ENCODE data around the gene SH3PXD2B. TPM values are rescaled to one million over a fixed set of nuclear protein-coding genes. Genes with fewer than 3 reads are reported as not detected.

SH3PXD2B gene
- polyA plus RNA-seq, 3 donors: 0.19 to 0.77 (median 0.31) TPM

DNA sequence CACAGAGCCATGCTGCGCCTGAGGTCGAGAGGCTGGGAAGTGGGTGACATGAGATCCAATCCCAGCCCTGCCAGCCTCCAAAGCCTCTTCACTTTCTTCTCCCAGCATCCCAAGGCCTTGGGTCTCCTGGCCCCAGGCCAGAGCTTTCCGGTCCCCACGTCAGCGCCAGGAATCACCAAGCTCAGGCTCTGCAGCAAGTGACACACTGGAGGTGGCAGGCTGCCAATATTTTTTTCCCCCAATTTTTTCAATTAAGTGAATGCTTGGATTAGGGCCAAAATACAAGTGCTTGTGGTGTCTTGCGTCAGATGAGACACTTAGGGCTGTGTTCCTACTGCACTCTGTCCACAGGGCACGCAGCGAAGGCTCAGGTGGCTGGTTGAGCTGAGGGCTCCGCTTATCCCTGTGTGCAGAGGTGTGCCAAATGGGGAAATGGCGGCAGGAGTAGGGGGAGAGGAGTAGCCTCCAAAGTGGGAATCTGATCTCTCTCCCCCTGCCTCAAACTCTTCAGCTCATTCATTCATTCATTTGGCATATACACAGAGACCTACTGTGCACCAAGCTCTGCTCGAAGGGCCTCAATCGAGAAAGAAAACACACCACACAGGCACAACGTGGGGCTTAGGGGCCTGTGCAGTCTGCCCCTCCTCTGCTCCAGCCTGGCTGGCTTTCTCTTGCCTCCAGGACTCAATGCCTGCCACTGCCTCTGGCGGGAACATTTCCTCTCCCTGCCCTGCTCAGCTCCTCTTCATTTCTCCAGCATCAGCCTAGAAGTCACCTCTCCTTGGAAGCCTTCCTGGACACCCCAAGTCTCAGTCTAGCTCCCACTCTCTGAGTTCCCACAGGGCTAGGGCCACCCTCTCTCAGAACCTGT lies 16.6 kb downstream of the SH3PXD2B start:
- no peaks in the 10 kb centered on the region for H3K27me3 ChIP-seq (ENCODE audit: control insufficient read depth in 2 of 2, insufficient read depth in 2 of 2, low read length in 2 of 2)
- H3K27ac ChIP-seq (ENCODE audit: low read depth in 1 of 2, low read length in 2 of 2): no peak overlapping the region
- 30% methylated on average over 11 of the region's 14 CpGs for WGBS (ENCODE audit: insufficient coverage)
- peak overlapping the region in 1 of 2 donors; percentile 42 for H3K4me3 Mint-ChIP-seq
- H2AFZ ChIP-seq (ENCODE audit: insufficient read depth, low read depth, low read length, poor library complexity, severe bottlenecking): no peak overlapping the region
- no peaks in the 10 kb centered on the region for H3K36me3 ChIP-seq (replicated peaks in 1 of 2; ENCODE audit: control insufficient read depth in 1 of 2, insufficient read depth in 2 of 2, low read length in 2 of 2)
- no peaks in the 10 kb centered on the region for H3K9me3 ChIP-seq (replicated peaks in 1 of 2; ENCODE audit: control insufficient read depth in 1 of 2, insufficient read depth in 1 of 2, low read length in 2 of 2)
- H3K27ac Mint-ChIP-seq: peak overlapping the region in 5 of 7 donors; percentile 7 to 84 (median 72)
- H3K36me3 Mint-ChIP-seq: no peaks in the 10 kb centered on the region
- no peak overlapping the region for H3K4me3 ChIP-seq (replicated peaks in 1 of 3; ENCODE audit: low read depth in 2 of 3, low read length in 3 of 3)
- peaks cover 9 to 14% of the 10 kb centered on the region in 2 donors for H3K4me1 ChIP-seq (ENCODE audit: control insufficient read depth in 1 of 2, insufficient read depth in 2 of 2, low read length in 2 of 2)
- peaks cover 12 to 32% (median 19%) of the 10 kb centered on the region in 3 donors for H3K27me3 Mint-ChIP-seq (ENCODE audit: low read depth in 3 of 3)
- no peaks in the 10 kb centered on the region for H4K20me1 ChIP-seq (ENCODE audit: insufficient read depth, low read length)
- H3K9ac ChIP-seq (ENCODE audit: insufficient read depth, low read length, poor library complexity, severe bottlenecking): no peak overlapping the region
- TF ChIP-seq, protein P1, sequence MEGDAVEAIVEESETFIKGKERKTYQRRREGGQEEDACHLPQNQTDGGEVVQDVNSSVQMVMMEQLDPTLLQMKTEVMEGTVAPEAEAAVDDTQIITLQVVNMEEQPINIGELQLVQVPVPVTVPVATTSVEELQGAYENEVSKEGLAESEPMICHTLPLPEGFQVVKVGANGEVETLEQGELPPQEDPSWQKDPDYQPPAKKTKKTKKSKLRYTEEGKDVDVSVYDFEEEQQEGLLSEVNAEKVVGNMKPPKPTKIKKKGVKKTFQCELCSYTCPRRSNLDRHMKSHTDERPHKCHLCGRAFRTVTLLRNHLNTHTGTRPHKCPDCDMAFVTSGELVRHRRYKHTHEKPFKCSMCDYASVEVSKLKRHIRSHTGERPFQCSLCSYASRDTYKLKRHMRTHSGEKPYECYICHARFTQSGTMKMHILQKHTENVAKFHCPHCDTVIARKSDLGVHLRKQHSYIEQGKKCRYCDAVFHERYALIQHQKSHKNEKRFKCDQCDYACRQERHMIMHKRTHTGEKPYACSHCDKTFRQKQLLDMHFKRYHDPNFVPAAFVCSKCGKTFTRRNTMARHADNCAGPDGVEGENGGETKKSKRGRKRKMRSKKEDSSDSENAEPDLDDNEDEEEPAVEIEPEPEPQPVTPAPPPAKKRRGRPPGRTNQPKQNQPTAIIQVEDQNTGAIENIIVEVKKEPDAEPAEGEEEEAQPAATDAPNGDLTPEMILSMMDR (IDR thresholded peaks at IDR 0.05): no peak
- no peak overlapping the region for H3K4me2 ChIP-seq (replicated peaks; ENCODE audit: extremely low read depth, low read length, poor library complexity, severe bottlenecking)
- peak; percentile 45 to 72 (median 53) for DNase-seq
- intact Hi-C loops (cut with micrococcal nuclease): no loop called here
- H3K79me2 ChIP-seq (ENCODE audit: insufficient read depth, low read length): no peaks in the 10 kb centered on the region
- H3K9me3 Mint-ChIP-seq: no peaks in the 10 kb centered on the region
- H3K4me1 Mint-ChIP-seq: peaks cover 12% of the 10 kb centered on the region

- H2AFZ ChIP-seq (ENCODE audit: insufficient read depth, low read depth, low read length, poor library complexity, severe bottlenecking): no peak overlapping the region
- no peaks in the 10 kb centered on the region for H4K20me1 ChIP-seq (ENCODE audit: insufficient read depth, low read length)
- H3K27ac ChIP-seq (ENCODE audit: low read depth in 1 of 2, low read length in 2 of 2): no peak overlapping the region
- no peak overlapping the region for H3K27ac Mint-ChIP-seq
- TF ChIP-seq, protein P1 (IDR thresholded peaks at IDR 0.05): no peak
- no peaks in the 10 kb centered on the region for H3K36me3 Mint-ChIP-seq
- peaks cover 14 to 34% (median 18%) of the 10 kb centered on the region in 3 donors for H3K27me3 Mint-ChIP-seq (ENCODE audit: low read depth in 3 of 3)
- H3K4me2 ChIP-seq (replicated peaks; ENCODE audit: extremely low read depth, low read length, poor library complexity, severe bottlenecking): no peak overlapping the region
- H3K4me1 Mint-ChIP-seq: peaks cover 12% of the 10 kb centered on the region
- DNase-seq: no peak
- 98% methylated on average over 8 of the region's 9 CpGs for WGBS (ENCODE audit: insufficient coverage)
- intact Hi-C loops (cut with micrococcal nuclease): no loop called here
- H3K9ac ChIP-seq (ENCODE audit: insufficient read depth, low read length, poor library complexity, severe bottlenecking): no peak overlapping the region
- H3K36me3 ChIP-seq (replicated peaks in 1 of 2; ENCODE audit: control insufficient read depth in 1 of 2, insufficient read depth in 2 of 2, low read length in 2 of 2): no peaks in the 10 kb centered on the region
- no peak overlapping the region for H3K4me3 Mint-ChIP-seq
- no peaks in the 10 kb centered on the region for H3K9me3 ChIP-seq (replicated peaks in 1 of 2; ENCODE audit: control insufficient read depth in 1 of 2, insufficient read depth in 1 of 2, low read length in 2 of 2)
- H3K27me3 ChIP-seq (ENCODE audit: control insufficient read depth in 2 of 2, insufficient read depth in 2 of 2, low read length in 2 of 2): no peaks in the 10 kb centered on the region
- no peaks in the 10 kb centered on the region for H3K9me3 Mint-ChIP-seq
- peaks cover 9 to 14% of the 10 kb centered on the region in 2 donors for H3K4me1 ChIP-seq (ENCODE audit: control insufficient read depth in 1 of 2, insufficient read depth in 2 of 2, low read length in 2 of 2)
- H3K4me3 ChIP-seq (replicated peaks in 1 of 3; ENCODE audit: low read depth in 2 of 3, low read length in 3 of 3): no peak overlapping the region
- no peaks in the 10 kb centered on the region for H3K79me2 ChIP-seq (ENCODE audit: insufficient read depth, low read length)
Observed at GRCh38 chr5:172436879-172437369, 17.4 kb downstream of the SH3PXD2B start.

All from CD14-positive monocyte (primary cell).